Activated CD4-positive, alpha-beta T cell treated with anti-CD3 and anti-CD28 coated beads, Interleukin-2, amount 50 U/mL, for 48 hours (primary cell): Measurements from ENCODE around the gene PSME3.
"Not testable (repeated sequence)": the region's sequence is repeated elsewhere in the genome, so short reads cannot be mapped to it uniquely, and the experiment has no call there.

Source experiments
- DNase-seq, 2 experiments: peaks; one replicate each; pipeline ENCODE4 v3.0.0-alpha.2; 2020

Gene PSME3

DNA sequence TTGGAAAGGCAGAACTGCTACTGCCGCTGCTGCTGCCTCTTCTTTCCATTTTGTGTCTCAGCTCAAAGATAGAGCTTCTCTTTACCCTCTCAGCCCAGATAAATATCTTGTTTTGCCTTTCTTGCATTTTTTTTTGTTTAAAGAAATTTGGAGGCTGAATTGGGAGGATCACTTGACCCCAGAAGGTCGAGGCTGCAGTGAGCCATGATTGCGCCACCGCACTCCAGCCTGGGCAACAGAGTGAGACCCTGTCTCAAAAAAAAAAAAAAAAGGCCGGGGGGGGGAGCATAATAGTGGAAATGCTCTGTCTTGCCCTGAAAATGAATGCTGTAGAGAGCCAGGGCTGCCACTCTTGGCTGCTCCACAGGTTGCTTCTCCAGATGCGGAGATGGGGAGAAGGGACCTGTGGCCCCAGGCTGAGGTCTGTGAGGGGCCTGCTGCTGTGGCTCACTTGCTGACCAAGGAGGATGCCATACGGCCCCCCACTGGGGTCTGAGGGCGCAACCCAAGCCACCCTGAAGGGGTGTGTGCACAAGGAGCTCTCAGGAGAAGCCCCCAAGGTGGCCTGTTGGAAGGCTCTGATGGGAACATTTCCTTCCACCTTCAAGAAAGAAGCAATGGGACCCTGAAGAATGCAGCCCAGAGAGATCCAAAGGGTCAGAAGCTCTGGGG is 45.9 kb downstream of the PSME3 start:
- DNase-seq, result no peak

DNA sequence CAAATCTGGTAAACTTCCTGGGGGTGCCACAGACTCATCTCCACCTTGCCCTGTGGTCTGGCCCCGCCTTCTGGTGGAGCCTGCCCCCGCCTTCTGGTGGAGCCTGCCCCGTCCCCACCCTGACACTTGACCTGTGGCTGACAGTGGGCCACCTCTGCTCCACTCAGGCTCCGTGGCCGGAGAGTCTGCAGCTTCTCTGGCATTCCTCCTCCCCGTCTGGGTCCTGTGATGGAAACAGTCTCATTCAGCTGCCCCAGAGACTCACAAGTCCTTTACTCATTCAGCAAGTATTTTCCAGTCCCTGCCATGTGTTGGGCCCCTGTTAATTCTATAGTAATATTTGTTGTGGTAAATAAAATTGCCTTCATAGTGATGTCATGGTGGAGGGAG is 46.4 kb downstream of the PSME3 start:
- no peak for DNase-seq

DNA sequence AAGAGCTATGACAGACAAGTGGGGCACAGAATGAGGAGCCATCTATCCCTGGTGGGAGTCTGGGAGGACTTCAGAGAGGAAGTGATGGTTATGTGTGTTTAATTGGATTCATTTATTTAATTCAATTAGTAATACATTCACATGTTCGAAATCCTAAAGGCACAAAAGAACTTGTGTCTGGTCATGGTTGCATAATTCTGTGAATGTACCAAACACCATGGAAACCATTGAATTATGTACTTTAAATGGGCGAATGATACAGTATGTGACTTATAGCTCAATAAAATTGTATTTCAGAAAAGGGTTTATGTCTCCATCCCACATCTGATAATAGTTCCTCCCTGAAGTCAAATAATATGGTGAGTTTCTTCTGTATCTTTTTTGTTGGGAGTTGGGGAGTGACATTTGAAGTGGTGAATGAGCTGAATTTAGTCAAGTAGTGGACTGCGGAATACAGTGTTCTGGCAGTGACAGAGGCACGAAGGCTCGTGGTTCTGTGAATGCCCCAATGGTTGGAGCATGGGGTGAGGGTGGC is 47.6 kb downstream of the PSME3 start:
- DNase-seq, result no peak

DNA sequence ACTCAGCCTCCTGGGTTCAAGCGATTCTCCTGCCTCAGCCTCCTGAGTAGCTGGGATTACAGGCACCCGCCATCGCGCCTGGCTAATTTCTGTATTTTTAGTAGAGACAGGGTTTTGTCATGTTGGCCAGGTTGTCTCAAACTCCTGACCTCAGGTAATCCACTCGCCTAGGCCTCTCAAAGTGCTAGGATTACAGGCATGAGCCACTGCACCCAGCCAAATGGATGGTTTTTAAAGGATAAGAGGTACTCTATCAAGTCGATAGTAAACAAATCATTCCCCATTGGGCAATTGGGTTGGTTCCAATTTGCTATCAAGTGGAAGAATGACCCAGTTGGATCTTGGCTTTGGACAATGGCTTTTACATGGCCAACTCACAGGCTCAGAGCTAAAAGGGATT is 48.5 kb downstream of the PSME3 start:
- DNase-seq, result not testable (repeated sequence)

DNA sequence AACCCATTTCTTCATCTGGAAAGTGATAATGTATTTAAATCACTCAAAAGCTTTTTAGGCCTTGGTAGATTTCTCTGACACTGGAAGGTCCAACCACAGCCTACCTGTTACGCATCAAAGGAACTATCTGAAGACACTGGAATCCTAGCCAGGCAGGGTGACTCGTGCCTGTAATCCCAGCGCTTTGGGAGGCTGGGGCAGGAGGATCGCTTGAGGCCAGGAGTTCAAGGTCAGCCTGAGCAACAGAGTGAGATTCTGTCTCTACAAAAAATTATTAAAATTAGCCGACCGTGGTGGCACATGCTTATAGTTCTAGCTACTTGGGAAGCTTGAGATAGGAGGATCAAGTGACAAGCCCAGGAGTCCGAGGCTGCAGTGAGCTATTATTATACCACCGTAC is 49.0 kb downstream of the PSME3 start:
- no peak for DNase-seq

DNA sequence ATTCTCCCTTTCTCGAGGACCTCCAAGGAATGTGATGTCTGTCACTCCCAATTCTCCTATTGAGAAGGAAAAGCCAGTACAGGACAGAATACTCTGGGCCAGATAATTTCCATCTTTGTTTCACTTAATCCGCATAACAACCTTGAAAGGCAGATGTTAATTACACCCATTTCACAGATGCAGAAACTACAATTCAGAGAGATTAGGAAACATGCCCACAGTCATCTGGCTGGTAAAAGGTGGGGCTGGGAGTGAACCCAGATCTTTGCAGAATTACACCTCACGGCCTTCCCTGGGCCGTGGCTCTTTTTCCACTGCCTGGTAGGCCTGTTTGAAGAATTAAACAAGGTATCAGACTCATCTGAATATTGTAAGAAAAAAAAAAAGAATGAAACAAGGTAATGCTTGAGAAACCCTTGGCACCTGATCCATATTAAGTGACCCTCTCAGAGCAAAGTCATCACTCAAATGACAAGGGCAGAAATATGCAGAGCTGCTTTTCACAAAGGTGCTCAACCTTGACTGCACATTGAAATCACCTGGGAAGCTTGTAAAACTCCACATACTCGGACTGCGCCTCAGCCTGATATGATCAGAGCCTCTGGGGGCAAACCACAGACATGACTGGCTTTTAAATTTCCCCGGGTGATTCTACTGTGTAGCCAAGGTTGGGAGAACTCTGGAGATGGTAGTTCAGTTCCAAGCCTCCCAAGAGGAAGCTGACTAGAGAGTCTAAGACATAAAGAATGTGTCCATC is 50.8 kb downstream of the PSME3 start:
- no peak for DNase-seq

DNA sequence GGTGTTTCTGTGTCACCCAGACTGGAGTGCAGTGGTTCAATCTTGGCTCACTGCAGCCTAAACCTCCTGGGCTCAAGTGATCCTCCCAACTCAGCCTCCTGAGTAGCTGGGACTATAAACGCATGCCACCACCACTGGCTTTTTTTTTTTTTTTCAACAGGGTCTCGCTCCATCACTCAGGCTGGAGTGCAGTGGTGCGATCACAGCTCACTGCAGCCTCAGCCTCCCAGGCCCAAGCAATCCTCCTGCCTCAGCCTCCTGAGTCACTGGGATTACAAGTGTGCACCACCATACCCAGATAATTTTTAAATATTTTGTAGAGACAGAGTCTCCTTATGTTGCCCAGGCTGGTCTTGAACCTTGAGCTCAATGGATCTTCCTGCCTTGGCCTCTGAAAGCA is 52.6 kb downstream of the PSME3 start:
- not testable (repeated sequence) for DNase-seq

DNA sequence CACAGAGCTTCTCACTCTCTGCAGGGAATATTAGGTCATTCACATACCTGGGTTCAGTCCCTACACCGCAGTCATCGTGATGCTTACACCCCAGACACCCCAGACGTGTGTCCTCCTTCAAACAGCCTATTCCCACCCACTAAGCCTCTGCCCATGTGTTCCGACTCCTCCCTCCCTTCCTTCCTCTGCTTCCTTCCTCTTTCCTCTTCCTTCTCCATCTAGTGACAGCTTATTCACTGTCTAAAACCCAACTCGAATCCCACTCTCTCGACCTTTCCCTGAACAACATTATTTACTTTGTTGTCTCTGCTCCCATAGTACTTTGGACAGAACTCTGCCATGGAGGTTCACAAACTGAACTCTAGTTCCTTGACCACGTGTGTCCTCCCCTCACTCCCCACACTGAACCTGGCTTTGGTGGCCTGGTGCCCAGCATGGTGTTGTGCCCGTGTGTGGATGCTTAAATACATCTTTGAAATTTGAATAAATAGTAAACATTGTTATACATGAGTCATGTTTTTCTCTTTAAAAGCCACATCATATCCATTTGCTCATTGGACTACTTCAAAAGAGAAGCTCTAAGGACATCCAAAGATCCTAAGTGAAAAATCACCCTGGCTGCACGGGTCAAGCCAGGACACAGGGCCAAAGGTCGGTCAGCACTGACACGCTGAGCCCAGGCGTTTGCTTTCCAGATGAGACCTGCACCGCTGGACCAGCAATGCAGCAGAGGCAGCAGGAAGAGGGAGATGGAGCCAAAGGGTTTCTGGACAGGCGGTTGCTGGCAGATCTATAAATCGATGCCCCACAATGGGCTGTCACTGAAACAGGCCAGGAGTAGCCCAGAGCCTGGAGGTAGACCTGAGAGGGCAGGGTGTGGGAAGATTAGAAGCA is 53.3 kb downstream of the PSME3 start:
- DNase-seq, result no peak

DNA sequence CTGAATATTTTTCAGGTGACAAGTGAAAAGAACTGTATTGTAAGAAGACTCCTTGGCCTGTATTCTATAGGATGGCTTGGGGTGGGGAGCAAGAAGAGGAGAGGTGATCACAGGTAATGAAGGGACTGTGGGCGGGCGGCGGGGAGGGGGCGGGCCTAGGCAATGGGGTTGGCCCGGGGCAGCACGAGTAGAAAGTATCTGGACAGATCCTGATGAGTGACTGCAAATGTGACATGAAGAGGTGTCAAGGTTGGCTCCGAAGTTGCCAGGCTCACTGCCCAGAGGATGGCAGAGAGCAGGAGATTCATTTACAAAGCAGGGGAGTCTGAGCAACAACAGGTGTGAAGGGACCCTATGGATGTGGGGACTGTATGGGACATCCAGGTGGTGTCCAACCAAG is 56.6 kb downstream of the PSME3 start:
- no peak for DNase-seq

DNA sequence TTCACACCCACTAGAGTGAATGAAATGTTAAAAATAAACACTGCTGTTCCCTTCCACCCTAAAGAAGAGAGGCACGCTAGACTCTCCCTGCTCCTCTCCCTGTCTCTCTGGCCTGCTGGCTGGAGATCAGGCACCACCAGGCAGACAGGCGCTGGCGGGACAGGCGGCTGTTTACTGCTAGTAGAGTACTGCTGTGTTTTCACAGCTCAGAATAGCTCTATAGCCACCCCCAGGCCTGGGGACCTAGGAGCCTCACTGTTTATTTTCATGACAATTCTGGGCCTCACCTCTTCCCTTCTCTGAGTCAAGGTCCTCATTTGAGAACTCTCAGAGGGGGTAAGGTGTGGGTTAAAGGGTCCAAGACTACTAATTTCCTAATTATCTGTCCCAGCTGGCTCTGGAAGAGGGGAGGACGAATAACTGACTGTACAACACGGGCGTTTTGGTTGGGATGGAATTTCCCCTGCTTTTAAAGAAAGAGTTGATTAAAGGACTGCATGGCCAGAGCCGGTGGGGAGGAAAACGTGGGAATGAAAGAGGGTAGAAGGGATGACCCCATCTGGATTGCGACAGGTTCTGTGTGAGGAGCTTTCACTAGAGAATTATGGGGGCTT is 58.4 kb downstream of the PSME3 start:
- no peak for DNase-seq

DNA sequence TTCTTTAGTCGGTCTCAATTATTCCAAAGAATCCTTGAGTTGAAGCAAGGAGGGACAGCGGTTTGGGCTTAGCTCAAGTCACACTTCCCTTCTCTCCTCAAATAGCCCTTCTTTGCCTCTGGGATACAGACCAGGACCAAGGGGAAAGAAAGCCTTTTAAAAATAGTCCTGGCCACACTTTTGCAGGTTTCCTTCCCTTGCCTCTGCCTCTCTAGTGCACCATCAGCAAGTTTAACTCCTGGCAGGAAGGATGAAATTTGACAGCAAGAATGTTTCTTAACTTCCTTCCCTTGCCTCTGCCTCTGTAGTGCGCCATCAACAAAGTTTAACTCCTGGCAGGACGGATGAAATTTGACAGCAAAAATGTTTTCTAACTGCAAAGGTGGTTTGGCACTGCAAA is 60.2 kb downstream of the PSME3 start:
- DNase-seq, result no peak
